Right lobe of liver (tissue), 4 donors: ENCODE measurements around the gene TMEM245.
"Not testable (repeated sequence)": the region's sequence is repeated elsewhere in the genome, so short reads cannot be mapped to it uniquely, and the experiment has no call there.

Experiments
- POLR2A ChIP-seq: fragments of 450-650 bp; IDR thresholded peaks from one replicate; pipeline ENCODE4 v1.6.1; 2017; ENCODE audit warnings: antibody characterized with exemption, mild to moderate bottlenecking
- TF ChIP-seq, protein P1 (sequence below), 4 donors: fragments of 200-600 bp in 3 of 4; fragments of 450-650 bp in 1 of 4; IDR thresholded peaks; one replicate each; pipeline versions ENCODE4 v1.5.1 to v1.8.0; 2016 to 2022; ENCODE audit warnings: antibody characterized with exemption in 4 of 4, mild to moderate bottlenecking in 2 of 4
- donor health status: DM: no; HTN: no; CAD: no.
- donor health status: DM: no; HTN: no; CAD: no.
- donor health status: DM: no; HTN: yes; CAD: no.

DNA sequence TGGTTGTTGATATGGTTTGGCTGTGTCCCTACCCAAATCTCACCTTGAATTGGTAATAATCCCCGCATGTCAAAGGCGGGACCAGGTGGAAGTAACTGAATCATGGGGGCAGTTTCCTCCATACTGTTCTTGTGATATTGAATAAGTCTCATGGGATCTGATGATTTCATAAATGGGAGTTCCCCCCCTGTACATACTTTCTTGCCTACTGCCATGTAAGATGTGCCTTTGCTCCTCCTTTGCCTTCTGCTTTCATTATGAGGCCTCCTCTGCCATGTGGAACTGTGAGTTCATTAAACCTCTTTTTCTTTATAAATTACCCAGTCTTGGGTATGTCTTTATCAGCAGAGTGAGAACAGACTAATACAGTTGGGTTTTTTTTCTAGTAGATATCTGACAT is 148.4 kb downstream of the TMEM245 start:
- TF ChIP-seq, protein P1, sequence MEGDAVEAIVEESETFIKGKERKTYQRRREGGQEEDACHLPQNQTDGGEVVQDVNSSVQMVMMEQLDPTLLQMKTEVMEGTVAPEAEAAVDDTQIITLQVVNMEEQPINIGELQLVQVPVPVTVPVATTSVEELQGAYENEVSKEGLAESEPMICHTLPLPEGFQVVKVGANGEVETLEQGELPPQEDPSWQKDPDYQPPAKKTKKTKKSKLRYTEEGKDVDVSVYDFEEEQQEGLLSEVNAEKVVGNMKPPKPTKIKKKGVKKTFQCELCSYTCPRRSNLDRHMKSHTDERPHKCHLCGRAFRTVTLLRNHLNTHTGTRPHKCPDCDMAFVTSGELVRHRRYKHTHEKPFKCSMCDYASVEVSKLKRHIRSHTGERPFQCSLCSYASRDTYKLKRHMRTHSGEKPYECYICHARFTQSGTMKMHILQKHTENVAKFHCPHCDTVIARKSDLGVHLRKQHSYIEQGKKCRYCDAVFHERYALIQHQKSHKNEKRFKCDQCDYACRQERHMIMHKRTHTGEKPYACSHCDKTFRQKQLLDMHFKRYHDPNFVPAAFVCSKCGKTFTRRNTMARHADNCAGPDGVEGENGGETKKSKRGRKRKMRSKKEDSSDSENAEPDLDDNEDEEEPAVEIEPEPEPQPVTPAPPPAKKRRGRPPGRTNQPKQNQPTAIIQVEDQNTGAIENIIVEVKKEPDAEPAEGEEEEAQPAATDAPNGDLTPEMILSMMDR (IDR thresholded peaks at IDR 0.05): not testable (repeated sequence)
- not testable (repeated sequence) for TF ChIP-seq POLR2A
